Fibroblast of lung (primary cell): Measurements from ENCODE around the gene DUT. TPM values are rescaled to one million over a fixed set of nuclear protein-coding genes. Genes with fewer than 3 reads are reported as not detected.

Experiments
- DNase-seq, 2 donors: peaks; one replicate each; pipeline versions ENCODE4 v3.0.0 to v3.0.0-alpha.2; 2010; ENCODE audit warnings: low read depth in 2 of 2
- H2AFZ ChIP-seq: 2 replicates; pipeline ENCODE4 v1.5.1; 2012; ENCODE audit warnings: low read length, control low read depth, inconsistent platforms
- H3K27ac ChIP-seq: 2 replicates; pipeline ENCODE4 v1.5.1; 2011; ENCODE audit warnings: low read length, control low read depth; ENCODE audit not compliant: insufficient read depth
- H3K27me3 ChIP-seq: 2 replicates; pipeline ENCODE4 v1.5.1; 2011; ENCODE audit warnings: mild to moderate bottlenecking, low read length; ENCODE audit not compliant: control insufficient read depth, insufficient read depth
- H3K36me3 ChIP-seq: 2 replicates; pipeline ENCODE4 v1.5.1; 2011; ENCODE audit warnings: low read length; ENCODE audit not compliant: control insufficient read depth, insufficient read depth
- H3K4me1 ChIP-seq: 2 replicates; pipeline ENCODE4 v1.5.1; 2011; ENCODE audit warnings: low read length; ENCODE audit not compliant: control insufficient read depth, insufficient read depth; ENCODE audit errors: extremely low read depth
- H3K4me2 ChIP-seq: 2 replicates; pipeline ENCODE4 v1.5.1; 2011; ENCODE audit warnings: low read length, control low read depth; ENCODE audit not compliant: insufficient read depth; ENCODE audit errors: extremely low read depth
- H3K4me3 ChIP-seq, 4 experiments: fragments of 200-600 bp in 1 of 4; sonication (generic) in 1 of 4; replicated peaks in 1 of 4; 2 replicates each; pipeline ENCODE4 v1.5.1; 2011 to 2016; ENCODE audit warnings: low read length in 4 of 4, low read depth in 3 of 4, mild to moderate bottlenecking in 3 of 4, control low read depth in 2 of 4, inconsistent platforms in 1 of 4, mixed read lengths in 1 of 4; ENCODE audit not compliant: insufficient read depth in 1 of 4; ENCODE audit errors: control extremely low read depth in 1 of 4
- H3K79me2 ChIP-seq: 2 replicates; pipeline ENCODE4 v1.5.1; 2012; ENCODE audit warnings: mild to moderate bottlenecking, low read length, inconsistent platforms; ENCODE audit not compliant: control insufficient read depth, insufficient read depth
- H3K9ac ChIP-seq: 2 replicates; pipeline ENCODE4 v1.5.1; 2011; ENCODE audit warnings: mild to moderate bottlenecking, low read length, control low read depth; ENCODE audit not compliant: insufficient read depth
- H3K9me3 ChIP-seq: 2 replicates; pipeline ENCODE4 v1.5.1; 2012; ENCODE audit warnings: low read depth, low read length; ENCODE audit not compliant: control insufficient read depth, insufficient read depth
- H4K20me1 ChIP-seq: 2 replicates; pipeline ENCODE4 v1.5.1; 2011; ENCODE audit warnings: low read length; ENCODE audit not compliant: control insufficient read depth, insufficient read depth; ENCODE audit errors: extremely low read depth
- CTCF ChIP-seq, 2 donors: IDR thresholded peaks in 1 of 2; conservative IDR thresholded peaks in 1 of 2; 1 replicate in 1 of 2; 2 replicates in 1 of 2; pipeline ENCODE4 v1.5.1; 2011 to 2012; ENCODE audit warnings: low read length in 2 of 2, control low read depth in 1 of 2, inconsistent platforms in 1 of 2, low read depth in 1 of 2, mild to moderate bottlenecking in 1 of 2
- EZH2 ChIP-seq: IDR thresholded peaks from 2 replicates; pipeline ENCODE4 v1.5.1; 2012; ENCODE audit warnings: low read length, control low read depth, mild to moderate bottlenecking; ENCODE audit errors: missing control alignments
- polyA plus RNA-seq, 2 donors: library from polyadenylated mRNA; depleted of rRNA in 1 of 2; stranded (reverse) in 1 of 2; unstranded in 1 of 2; fragments of >200 nt; gene quantifications; 2 replicates each; pipeline ENCODE4 v1.2.1, GENCODE V29; 2011 to 2012; ENCODE audit warnings: missing spikeins in 1 of 2
- total RNA-seq: library from RNA; depleted of rRNA; stranded (reverse); fragments of >200 nt; gene quantifications from 2 replicates; pipeline ENCODE4 v1.2.1, GENCODE V29; 2014

The DUT gene
- total and polyA plus RNA-seq, 2 donors (not counting 1 experiment from before 2014, with no cell fraction given) = 47.6 to 52.9 TPM

GRCh38 chr15:48345516-48345915 is 14.3 kb downstream of the DUT start:
- Histone ChIP-seq H3K4me1 (no peaks in the 10 kb centered on the region), H3K9ac (no peak overlapping the region), H3K36me3 (no peaks in the 10 kb centered on the region), H2AFZ (no peak overlapping the region), H3K27ac (no peak overlapping the region), H3K9me3 (no peaks in the 10 kb centered on the region), H3K4me2 (no peak overlapping the region), H4K20me1 (no peaks in the 10 kb centered on the region), H3K27me3 (no peaks in the 10 kb centered on the region), H3K79me2 (no peaks in the 10 kb centered on the region), H3K4me3 (no peak overlapping the region)
- DNase-seq = no peak
- no peak for TF ChIP-seq CTCF (conservative IDR thresholded peaks at IDR 0.05 in 1 of 2, IDR thresholded peaks at IDR 0.05 in 1 of 2; ENCODE audit: low read depth in 1 of 2, low read length in 2 of 2)
- no peak for TF ChIP-seq EZH2

- Histone ChIP-seq H3K4me1 (peaks cover 9% of the 10 kb centered on the region), H3K27ac (no peak overlapping the region), H3K9ac (no peak overlapping the region), H3K9me3 (no peaks in the 10 kb centered on the region), H3K27me3 (no peaks in the 10 kb centered on the region), H2AFZ (no peak overlapping the region), H4K20me1 (no peaks in the 10 kb centered on the region), H3K36me3 (no peaks in the 10 kb centered on the region), H3K4me2 (peak overlapping the region; percentile 20), H3K4me3 (peak overlapping the region in 1 of 4 experiments; percentile 16), H3K79me2 (no peaks in the 10 kb centered on the region)
- DNase-seq = peak; percentile 66 to 74
- TF ChIP-seq EZH2 (no peak), CTCF (conservative IDR thresholded peaks at IDR 0.05 in 1 of 2, IDR thresholded peaks at IDR 0.05 in 1 of 2; ENCODE audit: low read depth in 1 of 2, low read length in 2 of 2) (peak; percentile 77)
Measured at GRCh38 chr15:48352474-48353072, 21.3 kb downstream of the DUT start.

- Histone ChIP-seq H3K9ac (no peak overlapping the region), H4K20me1 (no peaks in the 10 kb centered on the region), H3K27me3 (no peaks in the 10 kb centered on the region), H3K4me2 (peak overlapping the region; percentile 76), H3K4me1 (peaks cover 15% of the 10 kb centered on the region), H3K79me2 (no peaks in the 10 kb centered on the region), H3K36me3 (no peaks in the 10 kb centered on the region), H3K4me3 (no peak overlapping the region), H3K9me3 (no peaks in the 10 kb centered on the region), H2AFZ (peak overlapping the region; percentile 82), H3K27ac (peak overlapping the region; percentile 44)
- DNase-seq = peak in 1 of 2 donors; percentile 28
- no peak for TF ChIP-seq CTCF (conservative IDR thresholded peaks at IDR 0.05 in 1 of 2, IDR thresholded peaks at IDR 0.05 in 1 of 2; ENCODE audit: low read depth in 1 of 2, low read length in 2 of 2)
- no peak for TF ChIP-seq EZH2
Measured at GRCh38 chr15:48354694-48355303, 23.6 kb downstream of the DUT start.
